Keratinocyte (primary cell): ENCODE measurements around the gene MAPKBP1. TPM values are rescaled to one million over a fixed set of nuclear protein-coding genes. Genes with fewer than 3 reads are reported as not detected.

Experiments used
- DNase-seq: peaks from one replicate; pipeline ENCODE4 v3.0.0-alpha.2; 2011; ENCODE audit warnings: low read depth, missing footprints, low spot score
- FAIRE-seq: peaks from 2 replicates; lab custom pipeline; 2011; peaks lifted over from hg19 to GRCh38; lab: Jason Lieb, UNC
- H2AFZ ChIP-seq: 2 replicates; pipeline ENCODE4 v1.6.0; 2012; ENCODE audit warnings: low read length, control low read depth, inconsistent platforms; ENCODE audit not compliant: control insufficient read depth
- H3K27ac ChIP-seq: 2 replicates; pipeline ENCODE4 v1.5.1; 2011; ENCODE audit warnings: low read length; ENCODE audit not compliant: control insufficient read depth, insufficient read depth
- H3K27me3 ChIP-seq: 3 replicates; pipeline ENCODE4 v1.6.0; 2011; ENCODE audit warnings: low read length; ENCODE audit not compliant: control insufficient read depth, insufficient read depth; ENCODE audit errors: extremely low read depth
- H3K36me3 ChIP-seq, 2 experiments: 2 replicates in 1 of 2; 3 replicates in 1 of 2; pipeline ENCODE4 v1.5.1; 2011; ENCODE audit warnings: low read length in 2 of 2, mild to moderate bottlenecking in 1 of 2; ENCODE audit not compliant: control insufficient read depth in 2 of 2, insufficient read depth in 2 of 2; ENCODE audit errors: extremely low read depth in 1 of 2
- H3K4me1 ChIP-seq: 3 replicates; pipeline ENCODE4 v1.5.1; 2011; ENCODE audit warnings: low read length; ENCODE audit not compliant: control insufficient read depth, insufficient read depth; ENCODE audit errors: extremely low read depth
- H3K4me2 ChIP-seq: 3 replicates; pipeline ENCODE4 v1.6.0; 2011; ENCODE audit warnings: low read depth, low read length; ENCODE audit not compliant: control insufficient read depth, insufficient read depth; ENCODE audit errors: extremely low read depth
- H3K4me3 ChIP-seq, 3 experiments: fragments of 200-600 bp in 1 of 3; sonication (generic) in 1 of 3; 2 replicates in 2 of 3; 3 replicates in 1 of 3; pipeline ENCODE4 v1.5.1; 2011 to 2016; ENCODE audit warnings: low read length in 3 of 3, mild to moderate bottlenecking in 3 of 3, control low read depth in 2 of 3, inconsistent platforms in 1 of 3, low read depth in 1 of 3, mixed read lengths in 1 of 3, mixed run types in 1 of 3, moderate library complexity in 1 of 3; ENCODE audit not compliant: control insufficient read depth in 2 of 3, insufficient read depth in 2 of 3; ENCODE audit errors: extremely low read depth in 1 of 3
- H3K79me2 ChIP-seq: 2 replicates; pipeline ENCODE4 v1.6.0; 2012; ENCODE audit warnings: low read length; ENCODE audit not compliant: control insufficient read depth, insufficient read depth
- H3K9ac ChIP-seq: 3 replicates; pipeline ENCODE4 v1.6.0; 2011; ENCODE audit warnings: low read length; ENCODE audit not compliant: control insufficient read depth, insufficient read depth; ENCODE audit errors: extremely low read depth
- H3K9me1 ChIP-seq: 3 replicates; pipeline ENCODE4 v1.6.0; 2011; ENCODE audit warnings: low read length; ENCODE audit not compliant: control insufficient read depth, insufficient read depth; ENCODE audit errors: extremely low read depth
- H3K9me3 ChIP-seq: 2 replicates; pipeline ENCODE4 v1.5.1; 2012; ENCODE audit warnings: low read depth, low read length; ENCODE audit not compliant: control insufficient read depth
- H4K20me1 ChIP-seq: 3 replicates; pipeline ENCODE4 v1.6.0; 2011; ENCODE audit warnings: low read length; ENCODE audit not compliant: control insufficient read depth, insufficient read depth; ENCODE audit errors: extremely low read depth
- EZH2 ChIP-seq: IDR thresholded peaks from one replicate; pipeline ENCODE4 v1.6.1; 2012; ENCODE audit warnings: inconsistent platforms, mild to moderate bottlenecking, low read length, moderate library complexity
- dilution Hi-C: fragments of 300-500 bp; cut with MboI; formaldehyde crosslinking; loops from one replicate; pipeline ENCODE4 v1.7.0; 2020; ENCODE audit warnings: low sequenced_read_pairs; ENCODE audit not compliant: extremely low pct_ligation_motif_present
- polyA plus RNA-seq, 5 experiments: library from polyadenylated mRNA; depleted of rRNA in 3 of 5; stranded (reverse) in 3 of 5; stranded (forward) in 1 of 5; unstranded in 1 of 5; fragments of >200 nt; gene quantifications; 1 replicate in 1 of 5; 2 replicates in 3 of 5; 3 replicates in 1 of 5; pipeline versions ENCODE4 v1.2.1 to v1.2.3, GENCODE V29; 2011 to 2012; ENCODE audit warnings: missing spikeins in 2 of 5, low read depth in 1 of 5, low replicate concordance in 1 of 5
- TF ChIP-seq, protein P1 (sequence below), 3 experiments: IDR thresholded peaks in 1 of 3; conservative IDR thresholded peaks in 1 of 3; optimal IDR thresholded peaks in 1 of 3; 2 replicates in 2 of 3; 3 replicates in 1 of 3; pipeline versions ENCODE3 to v1.5.1; 2011; ENCODE audit warnings: low read length in 3 of 3, mild to moderate bottlenecking in 3 of 3, moderate library complexity in 2 of 3, control low read depth in 1 of 3, inconsistent platforms in 1 of 3; ENCODE audit not compliant: insufficient read depth in 2 of 3; ENCODE audit errors: extremely low read depth in 1 of 3

MAPKBP1 gene
- polyA plus RNA-seq, 1 donor (not counting 4 experiments of a cell fraction or from before 2014, with no cell fraction given) = 18.3 TPM

DNA sequence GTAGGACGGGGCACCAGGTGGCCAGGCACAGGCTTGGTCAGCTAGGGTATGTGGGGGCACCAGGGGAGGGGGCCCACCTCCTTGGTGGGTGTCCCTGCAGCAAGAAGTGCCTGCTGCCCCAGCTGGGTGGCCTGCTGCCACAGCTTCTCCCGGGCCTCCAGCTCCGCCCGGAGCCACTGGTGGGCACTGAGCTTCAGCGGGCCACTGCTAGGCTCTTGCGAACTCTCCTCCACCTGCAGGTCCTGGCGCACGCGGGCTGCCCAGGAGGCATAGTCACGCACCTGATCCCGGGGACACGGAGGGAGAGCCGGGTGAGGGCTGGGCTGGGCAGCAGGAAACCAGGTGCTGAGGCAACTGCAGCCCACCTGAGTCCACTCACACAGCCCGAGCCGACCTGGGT is 94.0 kb downstream of the MAPKBP1 start:
- H3K9ac ChIP-seq = no peak overlapping the region
- H4K20me1 ChIP-seq = no peaks in the 10 kb centered on the region
- dilution Hi-C loops = no loop called here
- no peak overlapping the region for H3K4me3 ChIP-seq
- H2AFZ ChIP-seq = no peak overlapping the region
- no peaks in the 10 kb centered on the region for H3K9me3 ChIP-seq
- no peak overlapping the region for H3K27ac ChIP-seq
- no peak overlapping the region for H3K4me2 ChIP-seq
- DNase-seq (no peak), FAIRE-seq (no peak)
- TF ChIP-seq, protein P1, sequence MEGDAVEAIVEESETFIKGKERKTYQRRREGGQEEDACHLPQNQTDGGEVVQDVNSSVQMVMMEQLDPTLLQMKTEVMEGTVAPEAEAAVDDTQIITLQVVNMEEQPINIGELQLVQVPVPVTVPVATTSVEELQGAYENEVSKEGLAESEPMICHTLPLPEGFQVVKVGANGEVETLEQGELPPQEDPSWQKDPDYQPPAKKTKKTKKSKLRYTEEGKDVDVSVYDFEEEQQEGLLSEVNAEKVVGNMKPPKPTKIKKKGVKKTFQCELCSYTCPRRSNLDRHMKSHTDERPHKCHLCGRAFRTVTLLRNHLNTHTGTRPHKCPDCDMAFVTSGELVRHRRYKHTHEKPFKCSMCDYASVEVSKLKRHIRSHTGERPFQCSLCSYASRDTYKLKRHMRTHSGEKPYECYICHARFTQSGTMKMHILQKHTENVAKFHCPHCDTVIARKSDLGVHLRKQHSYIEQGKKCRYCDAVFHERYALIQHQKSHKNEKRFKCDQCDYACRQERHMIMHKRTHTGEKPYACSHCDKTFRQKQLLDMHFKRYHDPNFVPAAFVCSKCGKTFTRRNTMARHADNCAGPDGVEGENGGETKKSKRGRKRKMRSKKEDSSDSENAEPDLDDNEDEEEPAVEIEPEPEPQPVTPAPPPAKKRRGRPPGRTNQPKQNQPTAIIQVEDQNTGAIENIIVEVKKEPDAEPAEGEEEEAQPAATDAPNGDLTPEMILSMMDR (optimal IDR thresholded peaks at IDR 0.05 in 1 of 3, IDR thresholded peaks at IDR 0.05 in 1 of 3, conservative IDR thresholded peaks at IDR 0.05 in 1 of 3; ENCODE audit: extremely low read depth in 1 of 3, insufficient read depth in 2 of 3, low read length in 3 of 3) = no peak
- TF ChIP-seq EZH2 = no peak
- no peaks in the 10 kb centered on the region for H3K36me3 ChIP-seq
- peaks cover 3% of the 10 kb centered on the region for H3K27me3 ChIP-seq
- no peaks in the 10 kb centered on the region for H3K9me1 ChIP-seq
- H3K79me2 ChIP-seq = no peaks in the 10 kb centered on the region
- H3K4me1 ChIP-seq = peaks cover 20% of the 10 kb centered on the region

DNA sequence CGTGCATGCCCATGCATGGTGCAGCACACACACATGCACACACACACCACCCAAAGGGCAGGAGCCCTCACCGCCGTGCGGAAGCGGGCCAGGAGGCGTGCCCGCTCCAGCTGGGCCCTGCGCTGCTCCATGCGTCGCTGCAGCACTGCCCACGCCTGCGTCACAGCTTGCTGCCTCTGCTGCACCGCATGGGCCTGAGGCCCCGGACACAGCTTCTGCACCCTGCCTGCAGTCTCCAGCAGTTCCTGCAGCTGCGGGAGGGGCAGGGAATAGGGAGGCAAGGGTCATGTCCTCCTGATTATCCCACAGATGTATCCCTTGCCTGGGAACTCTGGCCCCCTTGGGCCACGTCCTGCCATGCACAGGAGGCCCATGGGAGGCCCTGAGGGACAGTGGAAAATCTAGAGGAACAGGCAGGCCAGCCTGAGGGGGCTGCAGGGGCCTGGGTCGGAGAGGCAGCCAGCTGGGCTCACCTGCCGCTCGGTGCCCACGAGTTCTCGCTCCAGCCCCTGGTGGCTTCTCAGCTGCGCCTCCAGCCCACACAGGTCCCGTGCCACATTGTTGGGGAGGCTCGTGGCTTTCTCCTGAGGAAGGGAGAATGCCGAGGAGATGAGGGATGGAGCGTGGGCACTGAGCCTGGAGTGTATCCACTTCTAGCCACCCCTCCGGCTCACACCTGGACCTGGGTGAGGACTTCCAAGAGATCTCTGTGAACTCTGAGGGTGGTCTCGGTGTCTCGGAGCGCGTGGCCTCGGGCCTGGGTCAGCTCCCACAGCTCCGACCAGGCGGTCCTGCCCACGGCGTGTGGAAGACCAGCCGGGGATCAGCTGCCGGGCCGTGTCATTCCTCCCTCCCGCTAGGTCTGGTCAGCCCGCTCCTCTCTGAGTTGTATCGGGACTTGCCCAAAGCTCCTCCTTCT is 95.7 kb downstream of the MAPKBP1 start:
- Histone ChIP-seq H3K4me2 (no peak overlapping the region), H4K20me1 (no peaks in the 10 kb centered on the region), H2AFZ (no peak overlapping the region), H3K27me3 (peaks cover 8% of the 10 kb centered on the region), H3K9me3 (no peaks in the 10 kb centered on the region), H3K79me2 (no peaks in the 10 kb centered on the region), H3K9me1 (no peaks in the 10 kb centered on the region), H3K36me3 (no peaks in the 10 kb centered on the region), H3K9ac (no peak overlapping the region), H3K4me3 (no peak overlapping the region), H3K4me1 (peaks cover 20% of the 10 kb centered on the region), H3K27ac (no peak overlapping the region)
- dilution Hi-C loops = no loop called here
- TF ChIP-seq, protein P1 (optimal IDR thresholded peaks at IDR 0.05 in 1 of 3, IDR thresholded peaks at IDR 0.05 in 1 of 3, conservative IDR thresholded peaks at IDR 0.05 in 1 of 3; ENCODE audit: extremely low read depth in 1 of 3, insufficient read depth in 2 of 3, low read length in 3 of 3) = no peak
- TF ChIP-seq EZH2 = no peak
- no peak for DNase-seq
- FAIRE-seq = peak; percentile 62
